HepG2 (cell line): Measurements from ENCODE around the gene OXLD1. TPM values are rescaled to one million over a fixed set of nuclear protein-coding genes. Genes with fewer than 3 reads are reported as not detected.

Experiments used
- ATAD3A ChIP-seq: sonication (generic); formaldehyde crosslinking; IDR thresholded peaks from 2 replicates; pipeline ENCODE4 v1.4.0; 2020; ENCODE audit warnings: missing genetic modification reagents
- E2F2 ChIP-seq: sonication (generic); formaldehyde crosslinking; IDR thresholded peaks from 2 replicates; pipeline ENCODE4 v1.4.0; 2020; ENCODE audit warnings: missing genetic modification reagents, borderline replicate concordance
- HCFC1 ChIP-seq: fragments of 150-350 bp; IDR thresholded peaks from 2 replicates; pipeline ENCODE4 v1.6.1; 2014; ENCODE audit warnings: low read depth, low read length
- NAIF1 ChIP-seq: sonication (generic); formaldehyde crosslinking; IDR thresholded peaks from 2 replicates; pipeline ENCODE4 v1.5.0; 2020; ENCODE audit warnings: mild to moderate bottlenecking, missing genetic modification reagents, borderline replicate concordance
- PITX1 ChIP-seq: sonication (generic); formaldehyde crosslinking; IDR thresholded peaks from 2 replicates; pipeline ENCODE4 v1.5.1; 2020; ENCODE audit warnings: mild to moderate bottlenecking, missing genetic modification reagents
- PRDM10 ChIP-seq: sonication (generic); formaldehyde crosslinking; IDR thresholded peaks from 2 replicates; pipeline ENCODE4 v1.4.0; 2020; ENCODE audit warnings: low read depth, missing genetic modification reagents
- TSC22D2 ChIP-seq: sonication (generic); formaldehyde crosslinking; IDR thresholded peaks from 2 replicates; pipeline ENCODE4 v1.5.1; 2020; ENCODE audit warnings: missing genetic modification reagents, mild to moderate bottlenecking, borderline replicate concordance
- ZC3H13 ChIP-seq: sonication (generic); formaldehyde crosslinking; IDR thresholded peaks from 2 replicates; pipeline ENCODE4 v1.8.1; 2023; ENCODE audit warnings: mild to moderate bottlenecking, missing genetic modification reagents, moderate library complexity
- ZMAT3 ChIP-seq: sonication (generic); formaldehyde crosslinking; conservative IDR thresholded peaks from 2 replicates; pipeline ENCODE4 v1.7.0; 2021; ENCODE audit warnings: missing genetic modification reagents
- ZNF263 ChIP-seq: sonication (generic); formaldehyde crosslinking; IDR thresholded peaks from 2 replicates; pipeline ENCODE4 v1.4.0; 2020; ENCODE audit warnings: missing genetic modification reagents
- ZNF274 ChIP-seq: sonication (generic); formaldehyde crosslinking; IDR thresholded peaks from 2 replicates; pipeline ENCODE4 v1.5.1; 2020; ENCODE audit warnings: mild to moderate bottlenecking, missing genetic modification reagents
- ZNF343 ChIP-seq: sonication (generic); formaldehyde crosslinking; IDR thresholded peaks from 2 replicates; pipeline ENCODE4 v1.4.0; 2020; ENCODE audit warnings: mild to moderate bottlenecking, missing genetic modification reagents
- ZNF441 ChIP-seq: sonication (generic); formaldehyde crosslinking; IDR thresholded peaks from 2 replicates; pipeline ENCODE4 v1.7.0; 2021; ENCODE audit warnings: missing genetic modification reagents, borderline replicate concordance
- ZNF468 ChIP-seq: sonication (generic); formaldehyde crosslinking; IDR thresholded peaks from 2 replicates; pipeline ENCODE4 v1.8.0; 2022; ENCODE audit warnings: mild to moderate bottlenecking, moderate library complexity, missing genetic modification reagents
- ZNF556 ChIP-seq: sonication (generic); formaldehyde crosslinking; IDR thresholded peaks from 2 replicates; pipeline ENCODE4 v1.4.0; 2020; ENCODE audit warnings: mild to moderate bottlenecking, missing genetic modification reagents, borderline replicate concordance
- ZNF580 ChIP-seq: IDR thresholded peaks from 2 replicates; pipeline ENCODE4 v1.6.1; 2016; ENCODE audit warnings: low read depth, borderline replicate concordance
- ZNF615 ChIP-seq: sonication (generic); formaldehyde crosslinking; IDR thresholded peaks from 2 replicates; pipeline ENCODE4 v1.5.0; 2020; ENCODE audit warnings: mild to moderate bottlenecking, missing genetic modification reagents, borderline replicate concordance
- ZNF780A ChIP-seq: sonication (generic); formaldehyde crosslinking; IDR thresholded peaks from 2 replicates; pipeline ENCODE4 v1.8.0; 2022; ENCODE audit warnings: mild to moderate bottlenecking, missing genetic modification reagents, moderate library complexity
- ZNF839 ChIP-seq: sonication (generic); formaldehyde crosslinking; IDR thresholded peaks from 2 replicates; pipeline ENCODE4 v1.4.0; 2020; ENCODE audit warnings: missing genetic modification reagents, mild to moderate bottlenecking, borderline replicate concordance
- ZSCAN25 ChIP-seq: sonication (generic); formaldehyde crosslinking; IDR thresholded peaks from 2 replicates; pipeline ENCODE4 v1.8.0; 2022; ENCODE audit warnings: mild to moderate bottlenecking, missing genetic modification reagents
- polyA plus RNA-seq, 8 experiments: library from polyadenylated mRNA; depleted of rRNA in 3 of 8; stranded (reverse) in 7 of 8; unstranded in 1 of 8; fragments of >200 nt; fragmentation: Illumina TruSeq in 4 of 8; extraction: Trizol in 4 of 8; gene quantifications; 2 replicates each; pipeline versions ENCODE4 v1.2.1 to v1.2.3, GENCODE V29; 2011 to 2016; ENCODE audit warnings: low read depth in 4 of 8, missing spikeins in 1 of 8, mixed read lengths in 1 of 8; ENCODE audit not compliant: insufficient read depth in 1 of 8
- total RNA-seq, 5 experiments: library from RNA; depleted of rRNA; stranded (reverse); fragments of >200 nt; fragmentation: Illumina TruSeq; extraction: Trizol; gene quantifications; 2 replicates each; pipeline ENCODE4 v1.2.3, GENCODE V29; 2016; ENCODE audit warnings: low read depth in 1 of 5
- TF ChIP-seq, protein P1 (sequence below): sonication (generic); formaldehyde crosslinking; conservative IDR thresholded peaks from 2 replicates; pipeline ENCODE4 v1.4.0; 2020; ENCODE audit warnings: missing genetic modification reagents
- TF ChIP-seq, protein P2 (sequence below): sonication (generic); formaldehyde crosslinking; conservative IDR thresholded peaks from 2 replicates; pipeline ENCODE4 v1.8.1; 2023; ENCODE audit warnings: missing genetic modification reagents
- TF ChIP-seq, protein P3 (sequence below): conservative IDR thresholded peaks from 2 replicates; pipeline ENCODE4 v1.6.1; 2018; ENCODE audit warnings: missing genetic modification reagents

OXLD1 gene
- total and polyA plus RNA-seq, 2 of the 13 experiments (the other 11 are each of a cell fraction or from before 2014, with no cell fraction given): 27.1 to 37.5 TPM

- TF ChIP-seq ZSCAN25 (CRISPR knock-in tag) (no peak), ZNF780A (no peak), ZNF839 (CRISPR knock-in tag) (no peak), HCFC1 (no peak), ZC3H13 (CRISPR knock-in tag) (no peak), ZNF615 (CRISPR knock-in tag) (0 out of 2 replicates have a peak, but pooled peaks have one; percentile 75), E2F2 (CRISPR knock-in tag) (no peak), TSC22D2 (no peak), ZNF580 (CRISPR knock-in tag) (peak; percentile 9; the same call in 1 of the 2 replicates), ZNF556 (CRISPR knock-in tag) (no peak), NAIF1 (CRISPR knock-in tag) (peak; percentile 67; the same call in 1 of the 2 replicates), ZNF263 (no peak), ZNF468 (CRISPR knock-in tag) (no peak), ZNF343 (no peak), ATAD3A (CRISPR knock-in tag) (no peak), ZNF441 (CRISPR knock-in tag) (no peak), PRDM10 (CRISPR knock-in tag) (0 out of 2 replicates have a peak, but pooled peaks have one; percentile 8), PITX1 (no peak), ZMAT3 (CRISPR knock-in tag) (peak; percentile 84; the same call in 1 of the 2 replicates), ZNF274 (CRISPR knock-in tag) (no peak)
- TF ChIP-seq, protein P1, sequence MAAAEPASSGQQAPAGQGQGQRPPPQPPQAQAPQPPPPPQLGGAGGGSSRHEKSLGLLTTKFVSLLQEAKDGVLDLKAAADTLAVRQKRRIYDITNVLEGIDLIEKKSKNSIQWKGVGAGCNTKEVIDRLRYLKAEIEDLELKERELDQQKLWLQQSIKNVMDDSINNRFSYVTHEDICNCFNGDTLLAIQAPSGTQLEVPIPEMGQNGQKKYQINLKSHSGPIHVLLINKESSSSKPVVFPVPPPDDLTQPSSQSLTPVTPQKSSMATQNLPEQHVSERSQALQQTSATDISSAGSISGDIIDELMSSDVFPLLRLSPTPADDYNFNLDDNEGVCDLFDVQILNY (CRISPR knock-in tag): no peak
- TF ChIP-seq, protein P2, sequence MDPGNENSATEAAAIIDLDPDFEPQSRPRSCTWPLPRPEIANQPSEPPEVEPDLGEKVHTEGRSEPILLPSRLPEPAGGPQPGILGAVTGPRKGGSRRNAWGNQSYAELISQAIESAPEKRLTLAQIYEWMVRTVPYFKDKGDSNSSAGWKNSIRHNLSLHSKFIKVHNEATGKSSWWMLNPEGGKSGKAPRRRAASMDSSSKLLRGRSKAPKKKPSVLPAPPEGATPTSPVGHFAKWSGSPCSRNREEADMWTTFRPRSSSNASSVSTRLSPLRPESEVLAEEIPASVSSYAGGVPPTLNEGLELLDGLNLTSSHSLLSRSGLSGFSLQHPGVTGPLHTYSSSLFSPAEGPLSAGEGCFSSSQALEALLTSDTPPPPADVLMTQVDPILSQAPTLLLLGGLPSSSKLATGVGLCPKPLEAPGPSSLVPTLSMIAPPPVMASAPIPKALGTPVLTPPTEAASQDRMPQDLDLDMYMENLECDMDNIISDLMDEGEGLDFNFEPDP (CRISPR knock-in tag): 0 out of 2 replicates have a peak, but pooled peaks have one; percentile 67
- TF ChIP-seq, protein P3, sequence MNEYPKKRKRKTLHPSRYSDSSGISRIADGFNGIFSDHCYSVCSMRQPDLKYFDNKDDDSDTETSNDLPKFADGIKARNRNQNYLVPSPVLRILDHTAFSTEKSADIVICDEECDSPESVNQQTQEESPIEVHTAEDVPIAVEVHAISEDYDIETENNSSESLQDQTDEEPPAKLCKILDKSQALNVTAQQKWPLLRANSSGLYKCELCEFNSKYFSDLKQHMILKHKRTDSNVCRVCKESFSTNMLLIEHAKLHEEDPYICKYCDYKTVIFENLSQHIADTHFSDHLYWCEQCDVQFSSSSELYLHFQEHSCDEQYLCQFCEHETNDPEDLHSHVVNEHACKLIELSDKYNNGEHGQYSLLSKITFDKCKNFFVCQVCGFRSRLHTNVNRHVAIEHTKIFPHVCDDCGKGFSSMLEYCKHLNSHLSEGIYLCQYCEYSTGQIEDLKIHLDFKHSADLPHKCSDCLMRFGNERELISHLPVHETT (CRISPR knock-in tag): no peak
Measured at GRCh38 chr17:81666092-81666341, 388 bp downstream of the OXLD1 start (continued).
